Hematopoietic multipotent progenitor cell treated with erythropoietin and hydrocortisone succinate and interleukin-3 and kit ligand, for 15 days (in vitro differentiated cells): Measurements from ENCODE around the gene YEATS2.
A peak's percentile ranks its signal among the peaks of the same experiment; 100 is the strongest.
"Not testable (repeated sequence)": the region's sequence is repeated elsewhere in the genome, so short reads cannot be mapped to it uniquely, and the experiment has no call there.

Source experiments
- DNase-seq: peaks from one replicate; pipeline ENCODE4 v3.0.0-alpha.2; 2015; ENCODE audit warnings: low spot score

The YEATS2 gene

GRCh38 chr3:183777016-183777618 lies 79.5 kb downstream of the YEATS2 start:
- no peak for DNase-seq

GRCh38 chr3:183779896-183780465 lies 82.4 kb downstream of the YEATS2 start:
- DNase-seq, result no peak

GRCh38 chr3:183781246-183781645 lies 83.6 kb downstream of the YEATS2 start:
- no peak for DNase-seq

GRCh38 chr3:183782576-183783276 lies 85.1 kb downstream of the YEATS2 start:
- DNase-seq, result no peak

GRCh38 chr3:183784503-183784902 lies 86.9 kb downstream of the YEATS2 start:
- not testable (repeated sequence) for DNase-seq

GRCh38 chr3:183789826-183790225 lies 92.2 kb downstream of the YEATS2 start:
- no peak for DNase-seq

- DNase-seq, result no peak
These were observed 93.1 kb downstream of the YEATS2 start for GRCh38 chr3:183790700-183791099.

- peak; percentile 31 for DNase-seq
These were observed 95.4 kb downstream of the YEATS2 start for GRCh38 chr3:183792976-183793375.

- DNase-seq, result no peak
These were observed 96.9 kb downstream of the YEATS2 start for GRCh38 chr3:183794452-183794851.

GRCh38 chr3:183796372-183796771 lies 98.8 kb downstream of the YEATS2 start:
- no peak for DNase-seq

GRCh38 chr3:183797996-183798395 lies 100.4 kb downstream of the YEATS2 start:
- no peak for DNase-seq

- no peak for DNase-seq
These were observed 101.9 kb downstream of the YEATS2 start for GRCh38 chr3:183799461-183799860.

GRCh38 chr3:183800243-183800863 lies 102.8 kb downstream of the YEATS2 start:
- no peak for DNase-seq

GRCh38 chr3:183801601-183802000 lies 104.0 kb downstream of the YEATS2 start:
- DNase-seq, result no peak

GRCh38 chr3:183802989-183803388 lies 105.4 kb downstream of the YEATS2 start:
- DNase-seq, result no peak

- no peak for DNase-seq
These were observed 109.7 kb downstream of the YEATS2 start for GRCh38 chr3:183807209-183807728.

GRCh38 chr3:183807881-183808280 lies 110.3 kb downstream of the YEATS2 start:
- no peak for DNase-seq

- no peak for DNase-seq
These were observed 110.8 kb downstream of the YEATS2 start for GRCh38 chr3:183808355-183808754.

GRCh38 chr3:183809270-183809669 lies 111.7 kb downstream of the YEATS2 start:
- no peak for DNase-seq

GRCh38 chr3:183810643-183811594 lies 113.3 kb downstream of the YEATS2 start:
- no peak for DNase-seq

- DNase-seq, result no peak
These were observed 114.0 kb downstream of the YEATS2 start for GRCh38 chr3:183811638-183812037.
